Psoas muscle (tissue), 8 donors: ENCODE results near the gene OPRM1. TPM values are rescaled to one million over a fixed set of nuclear protein-coding genes. Genes with fewer than 3 reads are reported as not detected.

Experiments
- ATAC-seq, 4 donors: fragments of 200-7000 bp; cut with Tn5 transposase; one replicate each; pipeline ENCODE4 v1.9.1; 2020; ENCODE audit warnings: moderate library complexity in 3 of 4, mild to moderate bottlenecking in 2 of 4
- DNase-seq, 2 donors: peaks; one replicate each; pipeline ENCODE4 v3.0.0-alpha.2; 2020
- H3K27ac ChIP-seq: fragments of 200-600 bp; one replicate; pipeline ENCODE4 v1.8.0; 2022
- H3K27me3 ChIP-seq, 3 donors: fragments of 200-600 bp in 1 of 3; one replicate each; pipeline versions ENCODE4 v1.6.1 to v1.8.0; 2013 to 2022; ENCODE audit warnings: low read length in 2 of 3, mild to moderate bottlenecking in 2 of 3, moderate library complexity in 1 of 3; ENCODE audit not compliant: insufficient read depth in 3 of 3
- H3K36me3 ChIP-seq, 2 donors: fragments of 200-600 bp in 1 of 2; one replicate each; pipeline versions ENCODE4 v1.6.1 to v1.8.0; 2013 to 2022; ENCODE audit warnings: low read depth in 1 of 2, mild to moderate bottlenecking in 1 of 2, moderate library complexity in 1 of 2; ENCODE audit not compliant: insufficient read depth in 1 of 2
- H3K4me1 ChIP-seq: fragments of 200-600 bp; one replicate; pipeline ENCODE4 v1.8.0; 2022
- H3K4me3 ChIP-seq: fragments of 200-600 bp; one replicate; pipeline ENCODE4 v1.8.0; 2022; ENCODE audit warnings: mild to moderate bottlenecking
- H3K9me3 ChIP-seq: fragments of 200-600 bp; one replicate; pipeline ENCODE4 v1.8.0; 2022
- WGBS, 3 donors: extraction: QIAGEN DNeasy Blood & Tissue Kit; methylation state at CpG; one replicate each; pipeline versions ENCODE4 v1.1.6 to v1.1.7; 2013; 5-methylcytosine and 5-hydroxymethylcytosine counted together
- intact Hi-C, 2 donors: fragments of 100-400 bp; cut with DNase I; formaldehyde crosslinking; loops; one replicate each; pipeline versions ENCODE4 v1.11.0 to v1.14.2; 2022
- polyA plus RNA-seq, 3 donors: library from polyadenylated mRNA; stranded (reverse); fragments of 200-250 nt; gene quantifications; one replicate each; pipeline ENCODE4 v1.2.3, GENCODE V29; 2013
- total RNA-seq, 4 donors: library from RNA; stranded (reverse); fragmentation: NEBNext Ultra II Directional in 2 of 4; extraction: Animal tissue kit (Norgen Biotek cat#: 25700) in 2 of 4; gene quantifications; one replicate each; pipeline versions ENCODE4 v1.2.1 to v1.2.4, GENCODE V29; 2021 to 2023
- TF ChIP-seq, protein P1 (sequence below): fragments of 200-600 bp; IDR thresholded peaks from one replicate; pipeline ENCODE4 v1.8.0; 2022; ENCODE audit warnings: antibody characterized with exemption
- donor health status: healthy with polysubstance abuse.
- donor health status: DM: no; HTN: no; CAD: no; lungs with moderate emphysema.
- donor health status: Bipolar disorder and iron deficiency.
- donor health status: healthy.
- donor health status: DM: yes; HTN: yes; CAD: no.
- donor health status: DM: no; HTN: no; CAD: no.
- donor health status: DM: no; HTN: no; CAD: no.
- donor health status: DM: yes; HTN: yes; CAD: no.

Gene OPRM1
- total and polyA plus RNA-seq, 7 donors = not detected

DNA sequence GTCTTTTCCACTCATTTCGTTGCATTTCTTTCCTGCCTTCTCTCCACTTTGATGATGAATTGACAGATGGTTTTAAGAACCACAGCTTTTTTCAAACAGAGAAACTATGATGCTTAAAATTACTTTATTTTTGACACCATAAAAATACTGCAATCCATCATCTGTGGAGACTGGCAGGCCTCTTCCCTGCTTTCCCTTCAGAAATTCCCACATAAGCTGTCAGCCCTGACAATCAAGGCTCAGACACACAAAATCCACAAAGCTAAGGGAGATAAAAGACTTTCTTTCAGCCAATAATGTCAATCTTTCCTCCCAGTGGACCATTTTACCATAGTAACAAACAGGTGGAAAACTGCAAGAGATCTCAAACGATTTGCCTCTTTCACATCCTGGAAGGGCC is 235.1 kb downstream of the OPRM1 start:
- intact Hi-C loops = no loop called here

DNA sequence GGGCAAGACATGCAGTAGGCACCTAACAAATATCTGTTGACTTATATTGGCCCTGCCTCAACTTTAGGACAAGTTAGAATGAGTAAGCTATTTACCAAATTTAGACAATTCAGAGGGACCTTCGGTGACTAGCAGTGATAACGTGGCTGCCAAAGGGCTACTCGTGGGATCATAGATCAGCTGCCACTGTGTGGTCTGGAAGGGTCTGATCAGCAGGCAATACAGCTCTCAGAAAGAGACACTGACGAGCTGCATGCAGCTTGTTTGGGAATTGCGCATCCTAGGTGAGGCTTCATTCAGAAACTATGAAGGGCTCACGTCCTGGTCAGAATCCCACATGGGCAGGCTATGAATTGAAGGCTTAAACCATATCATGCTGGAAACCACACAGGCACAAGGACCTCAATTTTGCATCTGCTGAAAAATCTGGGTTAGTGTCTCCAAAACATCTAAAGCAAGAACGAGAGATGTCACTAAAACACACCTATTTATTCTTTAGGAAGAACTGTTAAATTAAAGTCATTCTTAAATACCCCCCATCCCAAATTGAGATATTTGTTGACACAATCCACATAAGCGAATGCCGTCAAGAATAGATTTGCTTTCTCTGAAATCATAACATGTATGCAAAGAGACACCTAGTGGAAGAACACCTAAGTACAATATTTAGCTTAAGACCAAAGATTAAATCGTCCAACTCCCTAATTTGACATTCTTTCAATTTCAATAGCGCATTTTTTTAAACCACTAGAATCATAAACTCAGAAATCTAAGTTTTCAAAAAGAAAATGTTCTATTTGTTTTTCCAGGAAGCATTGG is 238.0 kb downstream of the OPRM1 start:
- DNase-seq (no peak), ATAC-seq (no peak)
- Histone ChIP-seq H3K4me3 (no peak overlapping the region), H3K9me3 (no peaks in the 10 kb centered on the region), H3K4me1 (no peaks in the 10 kb centered on the region), H3K27me3 (no peaks in the 10 kb centered on the region), H3K27ac (no peak overlapping the region), H3K36me3 (no peaks in the 10 kb centered on the region)
- TF ChIP-seq, protein P1, sequence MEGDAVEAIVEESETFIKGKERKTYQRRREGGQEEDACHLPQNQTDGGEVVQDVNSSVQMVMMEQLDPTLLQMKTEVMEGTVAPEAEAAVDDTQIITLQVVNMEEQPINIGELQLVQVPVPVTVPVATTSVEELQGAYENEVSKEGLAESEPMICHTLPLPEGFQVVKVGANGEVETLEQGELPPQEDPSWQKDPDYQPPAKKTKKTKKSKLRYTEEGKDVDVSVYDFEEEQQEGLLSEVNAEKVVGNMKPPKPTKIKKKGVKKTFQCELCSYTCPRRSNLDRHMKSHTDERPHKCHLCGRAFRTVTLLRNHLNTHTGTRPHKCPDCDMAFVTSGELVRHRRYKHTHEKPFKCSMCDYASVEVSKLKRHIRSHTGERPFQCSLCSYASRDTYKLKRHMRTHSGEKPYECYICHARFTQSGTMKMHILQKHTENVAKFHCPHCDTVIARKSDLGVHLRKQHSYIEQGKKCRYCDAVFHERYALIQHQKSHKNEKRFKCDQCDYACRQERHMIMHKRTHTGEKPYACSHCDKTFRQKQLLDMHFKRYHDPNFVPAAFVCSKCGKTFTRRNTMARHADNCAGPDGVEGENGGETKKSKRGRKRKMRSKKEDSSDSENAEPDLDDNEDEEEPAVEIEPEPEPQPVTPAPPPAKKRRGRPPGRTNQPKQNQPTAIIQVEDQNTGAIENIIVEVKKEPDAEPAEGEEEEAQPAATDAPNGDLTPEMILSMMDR = peak; percentile 52
- intact Hi-C loops = loop anchor here (5.0 kb wide), 1 partner anchor 125 kb away; no protein-coding TSS in a partner anchor
- 35 to 45% (median 37%) methylated on average over 11 of the region's 11 CpGs for WGBS, 3 donors

More for the DNA sequence above, 235.1 kb downstream of the OPRM1 start:
- H3K36me3 ChIP-seq = no peaks in the 10 kb centered on the region
- no peaks in the 10 kb centered on the region for H3K4me1 ChIP-seq
- WGBS, 3 donors = 63 to 67% (median 63%) methylated on average over 2 of the region's 2 CpGs
- ATAC-seq (no peak), DNase-seq (no peak)
- H3K9me3 ChIP-seq = no peaks in the 10 kb centered on the region
- no peaks in the 10 kb centered on the region for H3K27me3 ChIP-seq
- TF ChIP-seq, protein P1 = no peak
- H3K27ac ChIP-seq = no peak overlapping the region
- no peak overlapping the region for H3K4me3 ChIP-seq

DNA sequence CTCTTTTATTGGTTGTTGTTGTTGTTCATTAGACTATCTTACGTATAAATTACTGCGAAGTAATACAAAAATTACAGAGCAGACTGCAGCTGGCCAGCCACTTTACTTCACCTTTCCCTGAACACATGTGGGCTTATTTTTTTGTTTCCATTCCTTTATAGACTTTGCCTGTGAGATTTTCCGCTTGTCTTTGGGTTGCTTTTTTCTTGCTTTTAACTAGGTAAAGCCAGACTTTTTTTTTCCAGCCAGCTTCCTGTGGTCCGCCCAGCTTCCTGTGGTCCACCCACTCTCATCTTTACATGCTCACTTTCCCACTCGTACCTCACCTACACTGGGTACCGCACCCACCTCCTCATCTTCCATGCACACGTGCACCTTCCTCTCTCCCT is 238.6 kb downstream of the OPRM1 start:
- Histone ChIP-seq H3K9me3 (no peaks in the 10 kb centered on the region), H3K4me1 (no peaks in the 10 kb centered on the region), H3K4me3 (no peak overlapping the region), H3K27me3 (no peaks in the 10 kb centered on the region), H3K36me3 (no peaks in the 10 kb centered on the region), H3K27ac (no peak overlapping the region)
- intact Hi-C loops = loop anchor here (5.0 kb wide), 1 partner anchor 125 kb away; no protein-coding TSS in a partner anchor
- 62 to 65% (median 65%) methylated on average over 7 of the region's 7 CpGs for WGBS, 3 donors
- DNase-seq (no peak), ATAC-seq (no peak)
- TF ChIP-seq, protein P1 = no peak

DNA sequence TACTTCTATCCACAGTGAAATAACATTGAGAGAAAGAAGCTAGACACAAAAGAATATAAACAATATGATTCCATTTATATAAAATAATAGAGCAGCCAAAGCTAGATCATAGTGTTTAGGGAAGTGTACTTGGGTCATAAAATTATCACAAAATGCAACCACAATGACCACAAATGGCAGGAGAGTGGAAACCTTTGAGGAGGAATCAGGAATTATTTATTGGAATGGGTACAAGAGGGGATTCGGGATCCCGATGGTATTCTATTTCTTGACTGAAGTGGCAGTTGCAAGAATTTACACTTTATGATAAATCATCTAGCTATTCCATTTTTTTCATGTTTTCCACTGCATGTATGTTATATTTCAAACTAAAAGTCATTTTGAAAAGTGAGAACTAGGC is 241.5 kb downstream of the OPRM1 start:
- Histone ChIP-seq H3K36me3 (no peaks in the 10 kb centered on the region), H3K27me3 (no peaks in the 10 kb centered on the region), H3K9me3 (peaks cover 4% of the 10 kb centered on the region), H3K27ac (no peak overlapping the region), H3K4me3 (no peak overlapping the region), H3K4me1 (no peaks in the 10 kb centered on the region)
- no peak for ATAC-seq
- 30 to 48% (median 42%) methylated on average over 2 of the region's 2 CpGs for WGBS, 3 donors
- no peak for DNase-seq
- intact Hi-C loops = no loop called here
- TF ChIP-seq, protein P1 = no peak
